Fibroblast of skin of scalp (primary cell): ENCODE results near the gene C11orf65.
"Not testable (repeated sequence)": the region's sequence is repeated elsewhere in the genome, so short reads cannot be mapped to it uniquely, and the experiment has no call there.

ENCODE experiments used
- DNase-seq: peaks from one replicate; pipeline ENCODE4 v3.0.0-alpha.2; 2013

The C11orf65 gene

GRCh38 chr11:108472681-108473080, 5.4 kb upstream of the C11orf65 start:
- DNase-seq, result peak; percentile 11

DNA sequence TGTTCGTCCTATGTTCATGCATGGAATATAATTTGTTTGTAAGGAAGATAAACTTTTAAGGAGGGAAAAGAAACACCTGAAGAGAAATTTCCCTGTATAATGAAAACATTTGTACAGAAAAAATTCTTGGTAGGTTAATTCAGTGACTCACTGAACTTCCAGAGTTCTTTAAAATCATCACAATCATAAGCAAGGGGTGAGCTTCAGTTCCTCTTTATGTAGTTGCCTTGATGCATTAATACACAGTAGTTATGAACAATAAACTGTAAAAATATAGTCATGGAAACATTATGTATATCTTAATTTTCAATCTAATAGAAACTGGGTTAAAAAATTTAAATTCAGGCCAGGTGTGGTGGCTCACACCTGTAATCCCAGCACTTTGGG, 1.1 kb upstream of the C11orf65 start:
- DNase-seq, result no peak

- DNase-seq, result no peak
Observed at GRCh38 chr11:108466405-108466804, 924 bp downstream of the C11orf65 start.

GRCh38 chr11:108453207-108453835, 14.0 kb downstream of the C11orf65 start:
- DNase-seq, result no peak

GRCh38 chr11:108441445-108441844, 25.9 kb downstream of the C11orf65 start:
- DNase-seq, result not testable (repeated sequence)

DNA sequence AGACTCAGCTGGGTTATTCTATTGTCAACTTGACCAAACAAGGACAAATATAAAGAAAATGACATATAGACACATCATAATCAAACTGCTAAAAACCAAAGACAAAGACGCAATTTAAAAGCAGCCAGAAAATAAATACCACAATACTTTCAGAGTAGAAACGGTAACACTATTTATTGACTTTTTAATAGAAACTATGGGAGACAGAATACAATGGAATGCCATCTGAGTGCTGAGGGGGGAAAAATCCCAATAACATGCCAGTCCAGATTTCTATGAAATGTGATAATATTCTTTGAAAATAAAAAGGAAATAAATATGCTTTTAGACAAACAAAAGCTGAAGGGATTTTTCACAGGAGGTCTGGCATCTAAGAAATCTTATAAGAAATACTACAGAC, 30.7 kb downstream of the C11orf65 start:
- no peak for DNase-seq

DNA sequence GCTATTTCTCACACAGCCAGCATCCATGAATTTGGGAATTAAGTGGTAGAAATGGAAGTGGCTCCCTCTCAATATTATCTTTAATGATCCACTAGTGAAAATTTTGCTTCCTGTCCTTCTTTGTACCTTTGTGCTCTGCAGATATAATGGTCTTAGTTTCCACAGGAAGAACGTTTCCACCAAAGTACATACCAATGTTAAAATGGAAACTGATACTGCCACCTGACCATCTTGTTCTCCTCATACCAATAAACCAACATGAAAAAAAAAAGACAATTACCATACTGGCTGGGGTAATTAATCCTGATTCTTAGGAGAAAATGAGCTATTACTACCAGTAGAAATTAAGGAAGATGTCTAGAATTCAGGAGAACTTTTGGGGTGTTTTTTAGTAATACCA, 32.3 kb downstream of the C11orf65 start:
- no peak for DNase-seq

DNA sequence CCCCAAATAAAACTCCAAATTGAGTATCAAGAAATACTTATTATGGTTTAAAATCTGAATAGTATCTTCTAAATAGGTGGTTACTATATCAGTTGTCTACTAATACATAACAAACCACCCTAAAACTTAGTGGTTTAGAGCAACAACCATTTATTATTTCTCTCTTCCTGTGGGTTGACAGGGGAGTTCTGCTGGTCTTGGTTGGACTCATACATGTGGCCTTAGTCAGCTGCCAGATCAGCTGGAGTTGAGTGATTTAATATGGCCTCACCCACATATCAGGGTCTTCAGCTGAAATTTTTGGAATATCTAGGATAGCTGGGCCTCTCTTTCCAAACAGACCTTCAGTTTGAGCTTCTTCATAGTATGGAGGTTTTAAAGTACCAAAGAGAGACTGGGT, 34.5 kb downstream of the C11orf65 start:
- peak; percentile 82 for DNase-seq

GRCh38 chr11:108431997-108432396, 35.3 kb downstream of the C11orf65 start:
- no peak for DNase-seq

- DNase-seq, result no peak
Observed at GRCh38 chr11:108431370-108431769, 36.0 kb downstream of the C11orf65 start.

GRCh38 chr11:108417551-108417950, 49.8 kb downstream of the C11orf65 start:
- DNase-seq, result peak; percentile 12

- DNase-seq, result no peak
Observed at GRCh38 chr11:108414958-108415357, 52.4 kb downstream of the C11orf65 start.

- DNase-seq, result peak; percentile 7
Observed at GRCh38 chr11:108405706-108406105, 61.6 kb downstream of the C11orf65 start.

DNA sequence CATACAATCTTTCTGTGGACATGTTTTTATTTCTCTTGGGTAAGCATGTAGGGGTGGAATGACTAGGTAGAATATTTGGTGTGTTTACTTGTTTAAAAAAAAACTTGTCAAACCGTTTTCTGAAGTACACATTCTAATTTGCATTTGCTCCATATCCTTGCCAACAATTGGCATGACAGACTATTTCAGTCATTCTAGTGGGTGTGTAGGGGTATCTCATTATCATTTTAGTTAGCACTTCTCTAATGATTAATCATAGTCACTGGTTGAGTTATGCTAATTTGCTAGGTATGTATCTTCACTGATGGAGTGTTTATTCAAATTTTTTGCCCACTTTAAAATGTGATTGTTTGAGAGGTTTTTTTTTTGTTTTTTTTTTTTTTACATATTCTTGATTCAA, 64.3 kb downstream of the C11orf65 start:
- DNase-seq, result no peak

- no peak for DNase-seq
Observed at GRCh38 chr11:108402241-108402640, 65.1 kb downstream of the C11orf65 start.

DNA sequence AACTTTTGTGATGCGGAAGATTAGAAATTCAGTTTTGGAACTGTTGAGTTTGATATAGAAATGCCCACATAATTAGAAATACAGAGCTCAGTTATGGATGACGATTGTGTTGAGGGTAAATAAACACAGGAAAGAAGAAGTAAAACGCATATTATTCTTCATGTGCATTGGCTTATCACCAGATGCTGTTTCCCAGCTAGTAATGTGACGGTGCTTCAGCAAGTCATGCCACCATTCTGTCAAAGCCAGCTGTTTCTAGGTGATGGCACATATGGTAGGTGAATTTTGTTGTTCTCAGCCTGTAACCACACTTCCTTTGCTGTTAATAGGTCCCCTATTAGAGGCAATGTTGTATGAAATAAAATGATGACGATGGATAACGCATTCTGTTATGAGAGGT, 68.9 kb downstream of the C11orf65 start:
- no peak for DNase-seq

DNA sequence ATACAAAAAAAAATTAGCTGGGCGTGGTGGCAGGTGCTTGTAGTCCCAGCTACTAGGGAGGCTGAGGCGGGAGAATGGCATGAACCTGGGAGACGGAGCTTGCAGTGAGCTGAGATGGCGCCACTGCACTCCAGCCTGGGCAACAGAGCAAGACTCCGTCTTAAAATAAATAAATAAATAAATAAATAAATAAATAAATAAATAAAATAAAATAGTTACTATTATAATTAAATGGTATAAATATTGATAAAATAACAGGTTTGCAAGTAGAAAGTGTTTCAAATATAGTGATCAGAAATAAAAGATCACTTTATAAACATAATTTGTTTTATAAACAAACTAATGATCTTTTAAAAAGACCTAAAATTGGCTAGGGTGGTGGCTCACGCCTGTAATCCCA, 70.7 kb downstream of the C11orf65 start:
- not testable (repeated sequence) for DNase-seq

DNA sequence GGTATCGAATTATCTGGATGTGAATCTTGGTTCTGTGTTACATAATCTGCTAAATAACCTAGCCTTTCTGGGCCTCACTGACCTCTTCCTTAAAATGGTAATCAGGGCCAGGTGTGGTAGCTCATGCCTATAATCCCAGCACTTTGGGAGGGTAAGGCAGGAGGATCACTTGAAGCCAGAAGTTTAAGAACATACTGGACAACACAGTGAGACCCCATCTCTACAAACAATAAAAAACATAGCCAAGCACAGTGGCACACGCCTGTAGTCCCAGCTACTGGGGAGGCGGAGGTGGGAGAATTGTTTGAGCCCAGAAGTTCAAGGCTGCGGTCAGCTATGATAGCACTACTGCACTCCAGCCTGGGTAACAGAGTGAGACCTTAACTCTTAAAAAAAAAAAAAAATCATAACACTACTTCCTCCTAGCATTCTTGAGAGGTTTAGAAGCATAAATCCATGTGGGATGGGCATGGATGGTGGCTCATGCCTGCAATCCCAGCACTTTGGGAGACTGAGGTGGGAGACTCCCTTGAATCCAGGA, 72.5 kb downstream of the C11orf65 start:
- DNase-seq, result no peak

DNA sequence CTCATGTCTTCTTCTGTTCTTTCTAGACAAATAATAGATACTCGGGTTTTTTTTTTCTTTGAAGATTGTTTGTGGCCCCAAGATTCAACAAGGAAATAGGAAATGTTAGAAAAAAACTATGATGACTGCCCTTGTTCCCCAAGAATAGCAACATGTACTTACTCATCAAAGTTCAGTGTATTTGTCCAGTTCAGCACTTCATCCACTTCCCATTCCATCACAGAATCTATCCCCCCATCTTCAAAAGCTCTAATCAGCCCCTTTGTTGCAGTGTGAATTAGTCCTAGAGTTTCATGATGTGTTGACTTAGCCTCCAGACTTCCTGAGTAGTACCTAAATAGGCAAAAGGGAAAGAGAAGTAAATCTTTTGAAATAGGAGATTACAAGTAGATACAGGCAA, 74.3 kb downstream of the C11orf65 start:
- DNase-seq, result no peak

DNA sequence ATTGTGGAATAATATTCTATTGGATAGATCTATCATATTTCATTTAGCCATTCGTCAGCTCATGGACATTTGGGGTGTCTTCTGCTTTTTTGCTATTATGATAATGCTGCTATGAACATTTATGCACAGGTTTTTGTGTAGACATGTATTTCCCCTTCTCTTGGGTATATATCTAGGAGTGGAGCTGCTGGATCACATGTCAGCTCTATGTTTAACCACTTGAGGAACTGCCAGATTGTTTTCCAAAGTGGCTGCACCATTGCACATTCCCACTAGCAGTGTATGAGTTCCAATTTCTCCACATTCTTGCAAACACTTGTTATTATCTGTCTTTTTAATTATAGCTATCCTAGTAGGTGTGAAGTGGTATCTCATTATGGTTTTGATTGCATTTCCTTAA, 75.0 kb downstream of the C11orf65 start:
- DNase-seq, result no peak

DNA sequence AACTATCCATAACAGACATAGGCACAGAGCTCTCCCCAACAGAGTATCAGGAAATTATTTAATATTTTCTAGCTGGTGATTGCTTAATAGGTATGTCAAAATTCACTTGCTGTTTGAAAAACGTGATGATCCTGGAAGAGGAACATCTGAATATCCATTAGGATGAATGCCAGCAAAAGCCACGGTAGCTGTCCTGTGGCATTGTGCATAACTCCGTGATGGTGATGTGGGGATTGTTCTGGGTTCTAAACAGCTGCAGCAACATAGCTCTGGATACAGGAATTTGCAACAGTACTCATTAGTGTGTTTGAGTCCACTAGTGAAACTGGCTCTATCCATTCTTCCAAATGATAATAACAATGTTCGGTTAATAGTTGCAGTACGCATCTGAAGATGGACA, 78.8 kb downstream of the C11orf65 start:
- DNase-seq, result no peak

GRCh38 chr11:108373505-108373904, 93.8 kb downstream of the C11orf65 start:
- DNase-seq, result not testable (repeated sequence)

- no peak for DNase-seq
Observed at GRCh38 chr11:108370990-108371389, 96.3 kb downstream of the C11orf65 start.

DNA sequence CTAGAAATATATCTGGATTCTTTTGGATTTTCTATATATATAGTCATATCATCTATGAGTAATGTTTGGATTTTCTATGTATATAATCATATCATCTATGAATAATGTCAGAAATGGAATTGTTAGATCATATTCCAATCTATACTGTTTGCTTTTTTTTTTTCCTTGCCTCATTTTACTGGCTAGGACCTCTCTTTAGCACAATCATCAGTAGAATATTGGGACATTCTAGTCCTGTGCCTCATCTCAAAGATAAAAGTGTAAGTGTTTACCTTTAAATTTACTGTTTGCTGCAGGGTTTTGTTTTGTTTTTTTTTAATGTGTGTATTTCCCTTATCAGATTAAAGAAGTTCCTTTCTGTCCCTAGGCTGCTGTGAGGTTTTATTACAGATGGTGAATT, 97.0 kb downstream of the C11orf65 start:
- DNase-seq, result no peak

DNA sequence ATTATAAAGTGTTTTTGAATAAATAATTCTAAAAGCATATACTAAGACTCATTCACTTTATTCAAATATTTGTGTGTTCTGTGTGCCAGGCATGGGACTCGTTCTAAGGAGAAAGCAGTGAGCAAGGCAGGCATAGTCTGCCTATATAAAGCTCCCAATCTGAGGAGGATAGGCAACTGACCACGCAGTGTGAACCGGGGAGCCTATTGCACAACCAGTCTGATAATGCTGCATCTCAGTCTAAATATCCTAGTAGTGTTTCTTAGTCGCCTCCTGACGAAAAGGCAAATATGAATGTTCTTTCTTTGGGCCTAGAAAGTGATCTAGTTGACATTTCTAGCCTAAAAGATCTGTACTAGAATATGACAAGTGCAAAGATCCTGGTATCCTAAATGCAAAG, 98.3 kb downstream of the C11orf65 start:
- no peak for DNase-seq
